Activated CD4-positive, alpha-beta memory T cell treated with anti-CD3 and anti-CD28 coated beads for 36 hours (primary cell): ENCODE data around the gene MEGF11. TPM values are rescaled to one million over a fixed set of nuclear protein-coding genes. Genes with fewer than 3 reads are reported as not detected.
A peak's percentile ranks its signal among the peaks of the same experiment; 100 is the strongest.
"Not testable (repeated sequence)": the region's sequence is repeated elsewhere in the genome, so short reads cannot be mapped to it uniquely, and the experiment has no call there.

ENCODE experiments used
- CTCF ChIA-PET: fragments of 350-600 bp; sonication (Branson Sonifier 250); formaldehyde crosslinking; loops from one replicate; lab custom pipeline; 2021; ENCODE audit warnings: antibody characterized with exemption, inconsistent platforms; lab: Charles Lee
- POLR2A ChIA-PET: fragments of 350-600 bp; sonication (Branson Sonifier 250); formaldehyde crosslinking; loops from one replicate; lab custom pipeline; 2021; ENCODE audit warnings: antibody characterized with exemption; lab: Charles Lee
- DNase-seq: peaks from one replicate; pipeline ENCODE4 v3.0.0-alpha.2; 2020
- H3K27ac Mint-ChIP-seq: one replicate; pipeline ENCODE4 v1.8.0; 2021; ENCODE audit warnings: mixed read lengths
- H3K27me3 Mint-ChIP-seq: one replicate; pipeline ENCODE4 v1.8.0; 2021; ENCODE audit warnings: mixed read lengths
- H3K36me3 Mint-ChIP-seq: one replicate; pipeline ENCODE4 v1.8.0; 2021; ENCODE audit warnings: mixed read lengths
- H3K4me1 Mint-ChIP-seq: one replicate; pipeline ENCODE4 v1.8.0; 2021; ENCODE audit warnings: low read depth, mixed read lengths
- H3K4me3 Mint-ChIP-seq: one replicate; pipeline ENCODE4 v1.8.0; 2021; ENCODE audit warnings: mild to moderate bottlenecking, mixed read lengths
- H3K9me3 Mint-ChIP-seq: one replicate; pipeline ENCODE4 v1.8.0; 2021; ENCODE audit warnings: mixed read lengths
- intact Hi-C: fragments of 100-400 bp; cut with micrococcal nuclease; formaldehyde crosslinking; loops from one replicate; pipeline ENCODE4 v1.15.1; 2023
- total RNA-seq, 2 experiments: library from RNA; stranded (reverse); gene quantifications; one replicate each; pipeline ENCODE4 v1.2.3, GENCODE V29; 2021

The MEGF11 gene
- total RNA-seq, 2 experiments from 2014 or later = not detected

DNA sequence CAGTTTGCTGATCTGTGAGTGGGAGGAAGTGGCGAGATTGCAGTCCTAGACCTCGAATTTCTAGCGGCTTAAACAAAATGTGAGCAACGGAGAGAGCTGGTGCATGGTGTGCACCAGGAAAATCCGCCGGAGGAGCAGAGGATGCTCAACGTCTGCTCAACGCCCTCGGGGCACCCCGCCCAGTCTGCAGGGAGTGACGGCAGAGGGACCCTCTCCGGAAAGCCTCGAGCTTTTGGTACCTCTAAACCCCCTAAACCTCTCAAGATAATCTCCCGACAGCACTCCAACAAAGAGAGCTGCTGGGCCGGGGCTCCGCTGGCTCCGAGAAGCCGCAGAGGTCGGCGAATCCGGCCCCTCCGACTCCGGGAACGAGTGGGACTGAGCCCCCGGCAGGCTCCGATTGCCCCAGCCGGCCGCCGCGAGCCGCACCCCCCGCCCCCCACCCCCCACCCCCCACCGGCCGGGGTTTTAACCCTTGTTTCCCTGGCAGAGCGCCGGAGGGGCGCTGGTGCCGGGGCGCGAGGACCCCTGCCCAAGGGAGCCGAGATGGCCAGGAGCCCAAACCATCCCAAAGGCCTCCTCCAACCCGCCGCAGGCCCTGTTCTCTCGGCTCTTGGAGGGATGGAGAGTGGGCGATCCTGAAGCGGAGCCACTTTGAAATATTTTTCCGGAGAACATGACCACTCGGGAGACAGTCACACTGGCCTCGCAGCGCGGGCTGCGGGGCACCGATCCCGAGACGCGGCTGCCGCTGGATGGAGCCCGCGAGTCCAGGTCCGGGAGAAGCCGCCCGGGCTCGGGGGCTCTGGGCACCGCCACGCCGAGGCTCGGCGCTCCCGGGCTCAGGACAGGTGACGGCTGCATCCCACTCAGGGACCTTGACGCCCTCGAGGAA lies 1.5 kb downstream of the MEGF11 start:
- Mint-ChIP-seq H3K4me1 (peaks cover 9% of the 10 kb centered on the region), H3K27me3 (peaks cover 58% of the 10 kb centered on the region), H3K36me3 (no peaks in the 10 kb centered on the region), H3K4me3 (peak overlapping the region; percentile 60), H3K27ac (no peak overlapping the region), H3K9me3 (no peaks in the 10 kb centered on the region)
- CTCF ChIA-PET = interaction anchor here (1.0 to 1.6 kb wide), 6 partner anchors 11 to 43 kb away, joined by 3 to 9 read pairs (median 5); no protein-coding TSS in a partner anchor
- peak; percentile 65 for DNase-seq
- POLR2A ChIA-PET = no interaction called here
- intact Hi-C loops = loop anchor here (5.0 kb wide), 2 partner anchors 35 to 245 kb away; partner anchors contain the start of gene SNAPC5

- Mint-ChIP-seq H3K9me3 (no peaks in the 10 kb centered on the region), H3K4me1 (peaks cover 9% of the 10 kb centered on the region), H3K27ac (no peak overlapping the region), H3K27me3 (peaks cover 56% of the 10 kb centered on the region), H3K4me3 (no peak overlapping the region), H3K36me3 (no peaks in the 10 kb centered on the region)
- intact Hi-C loops = loop anchor here (5.0 kb wide), 2 partner anchors 36 to 246 kb away; partner anchors contain the start of gene SNAPC5
- no peak for DNase-seq
- POLR2A ChIA-PET = no interaction called here
- CTCF ChIA-PET = interaction anchor here (1.0 to 1.6 kb wide), 6 partner anchors 10 to 43 kb away, joined by 3 to 9 read pairs (median 5); no protein-coding TSS in a partner anchor
Observed at GRCh38 chr15:66251065-66251789, 2.3 kb downstream of the MEGF11 start.

DNA sequence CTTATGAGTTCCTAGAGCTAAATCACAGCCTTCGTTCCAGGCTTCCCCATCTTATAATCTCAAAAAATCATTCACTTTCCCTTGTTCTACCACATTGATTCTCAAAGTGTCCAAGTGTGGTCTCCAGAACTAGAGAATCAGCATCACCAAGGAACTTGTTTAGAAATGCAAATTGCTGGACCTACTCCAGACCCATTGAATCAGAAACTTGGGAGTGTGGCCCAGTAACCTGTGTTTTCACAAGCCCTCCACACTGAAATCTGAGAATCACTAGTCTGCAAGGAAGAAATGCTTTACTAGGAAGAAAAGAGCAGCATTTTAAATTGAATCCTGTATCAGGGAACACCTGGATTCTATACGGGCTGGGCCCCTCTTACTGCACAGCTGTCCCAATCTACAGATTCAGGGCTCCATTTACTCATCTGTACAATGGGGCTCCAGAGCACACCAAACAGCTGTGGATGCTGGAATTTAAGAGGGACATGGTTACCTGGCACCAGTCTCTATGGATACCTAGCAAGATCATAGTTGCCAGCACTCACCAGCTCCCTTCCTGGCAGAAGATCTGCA lies 3.9 kb downstream of the MEGF11 start:
- intact Hi-C loops = loop anchor here (5.0 kb wide), 2 partner anchors 38 to 248 kb away; partner anchors contain the start of gene SNAPC5
- no peak overlapping the region for H3K4me3 Mint-ChIP-seq
- H3K36me3 Mint-ChIP-seq = no peaks in the 10 kb centered on the region
- H3K9me3 Mint-ChIP-seq = no peaks in the 10 kb centered on the region
- CTCF ChIA-PET = interaction anchor here (0.6 kb wide), 1 partner anchor 163 kb away, joined by 3 read pairs; no protein-coding TSS in a partner anchor
- DNase-seq = no peak
- POLR2A ChIA-PET = no interaction called here
- H3K4me1 Mint-ChIP-seq = peaks cover 9% of the 10 kb centered on the region
- H3K27me3 Mint-ChIP-seq = peaks cover 47% of the 10 kb centered on the region
- no peak overlapping the region for H3K27ac Mint-ChIP-seq

- Mint-ChIP-seq H3K9me3 (no peaks in the 10 kb centered on the region), H3K4me3 (no peak overlapping the region), H3K4me1 (no peaks in the 10 kb centered on the region), H3K27ac (no peak overlapping the region), H3K27me3 (peaks cover 35% of the 10 kb centered on the region), H3K36me3 (no peaks in the 10 kb centered on the region)
- no peak for DNase-seq
- ChIA-PET POLR2A (no interaction called here), CTCF (no interaction called here)
- intact Hi-C loops = no loop called here
Observed at GRCh38 chr15:66246937-66247336, 6.6 kb downstream of the MEGF11 start.

- H3K27ac Mint-ChIP-seq, H3K4me1 Mint-ChIP-seq, intact Hi-C loops, CTCF ChIA-PET, DNase-seq, H3K36me3 Mint-ChIP-seq, POLR2A ChIA-PET, H3K9me3 Mint-ChIP-seq, H3K4me3 Mint-ChIP-seq: not testable (repeated sequence)
- H3K27me3 Mint-ChIP-seq = peaks cover 29% of the 10 kb centered on the region
Observed at GRCh38 chr15:66245832-66246231, 7.7 kb downstream of the MEGF11 start.

DNA sequence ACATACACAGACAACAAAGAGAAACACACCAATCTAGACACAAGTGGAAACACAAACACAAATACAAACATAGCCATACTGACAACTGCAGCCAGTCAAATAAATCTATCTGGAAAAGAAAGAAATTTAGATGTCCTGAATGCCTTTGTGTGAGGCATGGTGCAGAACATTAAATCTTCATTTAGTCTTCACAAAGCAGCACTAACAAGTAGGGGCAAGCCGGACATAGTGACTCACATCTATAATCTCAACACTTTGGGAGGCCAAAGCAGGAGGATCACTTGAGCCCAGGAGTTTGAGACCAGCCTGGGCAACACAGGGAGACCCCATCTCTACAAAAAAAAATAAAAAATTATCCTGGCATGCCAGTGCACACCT lies 11.7 kb downstream of the MEGF11 start:
- CTCF ChIA-PET = no interaction called here
- DNase-seq = no peak
- H3K4me3 Mint-ChIP-seq = no peak overlapping the region
- no peaks in the 10 kb centered on the region for H3K36me3 Mint-ChIP-seq
- no peak overlapping the region for H3K27ac Mint-ChIP-seq
- intact Hi-C loops = no loop called here
- no peaks in the 10 kb centered on the region for H3K4me1 Mint-ChIP-seq
- peaks cover 13% of the 10 kb centered on the region for H3K27me3 Mint-ChIP-seq
- no peaks in the 10 kb centered on the region for H3K9me3 Mint-ChIP-seq
- POLR2A ChIA-PET = no interaction called here

GRCh38 chr15:66241087-66241907 lies 12.3 kb downstream of the MEGF11 start:
- Mint-ChIP-seq H3K27ac (no peak overlapping the region), H3K4me1 (no peaks in the 10 kb centered on the region), H3K27me3 (peaks cover 13% of the 10 kb centered on the region), H3K4me3 (no peak overlapping the region), H3K36me3 (no peaks in the 10 kb centered on the region), H3K9me3 (no peaks in the 10 kb centered on the region)
- DNase-seq = no peak
- intact Hi-C loops = no loop called here
- ChIA-PET POLR2A (no interaction called here), CTCF (interaction anchor here (1.1 kb wide), 1 partner anchor 10 kb away, joined by 6 read pairs; no protein-coding TSS in a partner anchor)

GRCh38 chr15:66240240-66240794 lies 13.2 kb downstream of the MEGF11 start:
- no peaks in the 10 kb centered on the region for H3K36me3 Mint-ChIP-seq
- POLR2A ChIA-PET = no interaction called here
- H3K4me3 Mint-ChIP-seq = no peak overlapping the region
- peaks cover 11% of the 10 kb centered on the region for H3K27me3 Mint-ChIP-seq
- intact Hi-C loops = no loop called here
- H3K27ac Mint-ChIP-seq = no peak overlapping the region
- no peaks in the 10 kb centered on the region for H3K9me3 Mint-ChIP-seq
- no peak for DNase-seq
- CTCF ChIA-PET = interaction anchor here (1.1 kb wide), 1 partner anchor 11 kb away, joined by 6 read pairs; no protein-coding TSS in a partner anchor
- H3K4me1 Mint-ChIP-seq = no peaks in the 10 kb centered on the region

DNA sequence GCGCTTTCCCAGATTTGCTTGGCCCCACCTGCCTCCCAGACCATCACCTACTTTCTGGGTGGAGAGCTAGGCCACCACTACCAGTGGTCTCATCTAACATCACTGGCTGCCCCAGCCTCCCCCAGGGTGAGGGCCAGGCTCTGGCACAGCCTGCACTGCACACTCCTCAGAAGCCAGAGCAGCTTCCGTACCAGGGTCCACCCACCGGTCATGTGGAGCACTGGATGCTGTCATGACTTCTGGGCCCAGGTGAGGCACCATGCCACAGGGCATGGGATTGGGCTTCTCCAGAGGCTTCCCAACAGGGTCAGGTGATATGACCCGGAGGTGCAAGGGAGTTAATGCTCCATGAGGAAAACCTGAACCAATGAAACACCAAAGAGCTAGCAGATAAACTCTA lies 14.0 kb downstream of the MEGF11 start:
- no peaks in the 10 kb centered on the region for H3K4me1 Mint-ChIP-seq
- H3K27me3 Mint-ChIP-seq = peaks cover 6% of the 10 kb centered on the region
- CTCF ChIA-PET = interaction anchor here (0.7 kb wide), 1 partner anchor 301 kb away, joined by 3 read pairs; no protein-coding TSS in a partner anchor
- no peak for DNase-seq
- H3K36me3 Mint-ChIP-seq = no peaks in the 10 kb centered on the region
- no peaks in the 10 kb centered on the region for H3K9me3 Mint-ChIP-seq
- intact Hi-C loops = no loop called here
- no peak overlapping the region for H3K4me3 Mint-ChIP-seq
- POLR2A ChIA-PET = no interaction called here
- no peak overlapping the region for H3K27ac Mint-ChIP-seq

GRCh38 chr15:66238318-66238717 lies 15.2 kb downstream of the MEGF11 start:
- no peaks in the 10 kb centered on the region for H3K9me3 Mint-ChIP-seq
- intact Hi-C loops = no loop called here
- DNase-seq = no peak
- no peaks in the 10 kb centered on the region for H3K4me1 Mint-ChIP-seq
- ChIA-PET CTCF (no interaction called here), POLR2A (no interaction called here)
- H3K27me3 Mint-ChIP-seq = peaks cover 4% of the 10 kb centered on the region
- H3K36me3 Mint-ChIP-seq = no peaks in the 10 kb centered on the region
- H3K4me3 Mint-ChIP-seq = no peak overlapping the region
- H3K27ac Mint-ChIP-seq = no peak overlapping the region
